Astrocyte of the cerebellum (primary cell): ENCODE results near the gene THBS1.

Experiments
- DNase-seq: peaks from one replicate; pipeline ENCODE4 v3.0.0-alpha.2; 2011; ENCODE audit warnings: low read depth
- H3K4me3 ChIP-seq: 2 replicates; pipeline ENCODE4 v1.5.1; 2011; ENCODE audit warnings: mild to moderate bottlenecking, low read depth, low read length, moderate library complexity
- CTCF ChIP-seq: IDR thresholded peaks from 2 replicates; pipeline ENCODE4 v1.5.1; 2012; ENCODE audit warnings: low read length, low read depth, moderate library complexity, mild to moderate bottlenecking; ENCODE audit errors: missing control alignments
- in situ Hi-C: cut with HindIII; loops from 2 replicates; pipeline ENCODE4 v1.10.0; 2017; ENCODE audit warnings: low sequenced_read_pairs

Gene THBS1

GRCh38 chr15:39594446-39595337 is 13.8 kb downstream of the THBS1 start:
- in situ Hi-C loops = no loop called here
- TF ChIP-seq CTCF = no peak
- H3K4me3 ChIP-seq = no peak overlapping the region
- DNase-seq = no peak

- no peak for TF ChIP-seq CTCF
- no peak overlapping the region for H3K4me3 ChIP-seq
- in situ Hi-C loops = no loop called here
- no peak for DNase-seq
Measured at GRCh38 chr15:39595338-39596221, 14.7 kb downstream of the THBS1 start.

GRCh38 chr15:39596358-39597051 is 15.6 kb downstream of the THBS1 start:
- H3K4me3 ChIP-seq = no peak overlapping the region
- in situ Hi-C loops = no loop called here
- TF ChIP-seq CTCF = no peak
- no peak for DNase-seq

GRCh38 chr15:39597336-39597735 is 16.5 kb downstream of the THBS1 start:
- H3K4me3 ChIP-seq = no peak overlapping the region
- in situ Hi-C loops = no loop called here
- no peak for TF ChIP-seq CTCF
- no peak for DNase-seq

- TF ChIP-seq CTCF = no peak
- in situ Hi-C loops = no loop called here
- H3K4me3 ChIP-seq = no peak overlapping the region
- DNase-seq = peak; percentile 50
Measured at GRCh38 chr15:39597751-39598185, 16.9 kb downstream of the THBS1 start.
